Stomach (tissue), 4 donors: Measurements from ENCODE around the gene STC2.

Experiments used
- CTCF ChIP-seq, 7 experiments: fragments of 450-650 bp in 4 of 7; fragments of 200-600 bp in 3 of 7; sonication (generic) in 3 of 7; IDR thresholded peaks; one replicate each; pipeline ENCODE4 v1.5.1; 2016 to 2019; ENCODE audit warnings: antibody characterized with exemption in 7 of 7, control low read depth in 2 of 7, mild to moderate bottlenecking in 1 of 7
- EP300 ChIP-seq: sonication (generic); formaldehyde crosslinking; IDR thresholded peaks from one replicate; pipeline ENCODE4 v1.6.1; 2017; ENCODE audit warnings: antibody characterized with exemption

DNA sequence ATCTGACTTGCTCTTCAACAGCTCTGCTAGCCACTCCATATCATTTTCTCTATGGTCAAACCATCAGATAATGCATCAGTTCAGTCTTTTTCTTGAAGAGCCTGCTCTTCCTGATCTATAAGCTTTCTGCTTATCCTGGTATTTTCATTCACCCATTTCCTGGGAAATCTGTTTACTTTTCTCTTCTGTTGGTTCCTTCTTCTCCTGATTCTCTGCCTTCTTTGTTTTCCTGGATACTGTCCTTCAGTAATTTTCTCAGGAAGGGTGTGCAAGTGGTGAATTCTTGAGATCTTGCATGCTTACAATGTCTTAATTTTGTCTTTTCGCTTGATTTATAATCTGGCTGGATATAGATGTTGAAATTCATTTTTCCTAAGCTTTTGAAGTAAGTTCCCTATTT, 53.4 kb downstream of the STC2 start:
- TF ChIP-seq CTCF (IDR thresholded peaks at IDR 0.05): no peak
- TF ChIP-seq EP300: no peak
